Heart left ventricle (tissue), 13 donors: ENCODE data around the gene EIF4E2.

ENCODE experiments used
- POLR2A ChIP-seq, 2 donors: fragments of 450-650 bp; IDR thresholded peaks; one replicate each; pipeline ENCODE4 v1.6.1; 2017; ENCODE audit warnings: antibody characterized with exemption in 2 of 2, mild to moderate bottlenecking in 2 of 2, moderate library complexity in 2 of 2
- TF ChIP-seq, protein P1 (sequence below), 12 donors: fragments of 200-600 bp; sonication (generic) in 4 of 12; IDR thresholded peaks; one replicate each; pipeline versions ENCODE4 v1.5.0 to v1.8.0; 2018 to 2022; ENCODE audit warnings: antibody characterized with exemption in 12 of 12, mild to moderate bottlenecking in 5 of 12
- donor health status: ischemic (EF 13 %, LVEDD 7.1; RV severe dilation, severe dysfunction).
- donor health status: DM: no; HTN: yes; CAD: no.
- donor health status: DM: no; HTN: no; CAD: no.
- donor health status: ischemic (EF 25% LVEDD 6.9; RV normal size, moderate dysfunction).
- donor health status: ischemic (EF 25% LVEDD 5.7; RV mildly dilated, moderate dysfunction).
- donor health status: ischemic (EF 35%, LVEDD 5.7; RV mildly dilated, moderate dysfunction).
- donor health status: nonischemic (EF 11% LVEDD 7.7; RV severe dilation, severe dysfunction).
- donor health status: DM: yes; HTN: yes; CAD: no.
- donor health status: PGD.
- donor health status: ischemic (EF 29% LVEDD 5.4; RV normal size, mild dysfunction).
- donor health status: nonischemic (EF 23%, LVEDD 6.1; RV moderate dilation, normal function).

DNA sequence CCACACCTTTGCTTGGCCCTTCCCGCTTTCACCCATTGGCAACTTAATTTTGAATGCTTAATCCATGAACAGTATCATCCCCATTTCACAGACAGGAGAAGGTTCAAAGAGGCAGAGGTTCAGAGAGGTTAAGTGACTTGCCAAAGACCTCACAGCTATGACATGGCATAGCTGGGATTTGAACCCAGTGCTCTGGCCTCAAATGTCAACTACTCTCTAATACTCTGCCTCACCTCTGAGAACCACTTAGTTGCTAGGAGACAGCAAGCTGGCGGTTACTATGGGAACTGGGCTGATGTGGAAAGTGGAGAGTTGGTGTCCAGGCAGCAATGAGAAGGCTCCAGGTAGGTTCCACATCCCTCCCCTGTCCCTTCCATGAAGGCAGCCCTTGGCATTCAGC is 46.1 kb upstream of the EIF4E2 start:
- TF ChIP-seq, protein P1, sequence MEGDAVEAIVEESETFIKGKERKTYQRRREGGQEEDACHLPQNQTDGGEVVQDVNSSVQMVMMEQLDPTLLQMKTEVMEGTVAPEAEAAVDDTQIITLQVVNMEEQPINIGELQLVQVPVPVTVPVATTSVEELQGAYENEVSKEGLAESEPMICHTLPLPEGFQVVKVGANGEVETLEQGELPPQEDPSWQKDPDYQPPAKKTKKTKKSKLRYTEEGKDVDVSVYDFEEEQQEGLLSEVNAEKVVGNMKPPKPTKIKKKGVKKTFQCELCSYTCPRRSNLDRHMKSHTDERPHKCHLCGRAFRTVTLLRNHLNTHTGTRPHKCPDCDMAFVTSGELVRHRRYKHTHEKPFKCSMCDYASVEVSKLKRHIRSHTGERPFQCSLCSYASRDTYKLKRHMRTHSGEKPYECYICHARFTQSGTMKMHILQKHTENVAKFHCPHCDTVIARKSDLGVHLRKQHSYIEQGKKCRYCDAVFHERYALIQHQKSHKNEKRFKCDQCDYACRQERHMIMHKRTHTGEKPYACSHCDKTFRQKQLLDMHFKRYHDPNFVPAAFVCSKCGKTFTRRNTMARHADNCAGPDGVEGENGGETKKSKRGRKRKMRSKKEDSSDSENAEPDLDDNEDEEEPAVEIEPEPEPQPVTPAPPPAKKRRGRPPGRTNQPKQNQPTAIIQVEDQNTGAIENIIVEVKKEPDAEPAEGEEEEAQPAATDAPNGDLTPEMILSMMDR (IDR thresholded peaks at IDR 0.05): no peak
- TF ChIP-seq POLR2A (IDR thresholded peaks at IDR 0.05): no peak
